Measurements from ENCODE around the gene NBEA.

- no peak for TF ChIP-seq POLR2AphosphoS5 (IDR thresholded peaks at IDR 0.05; ENCODE audit: low read depth)
- TF ChIP-seq, protein P1, sequence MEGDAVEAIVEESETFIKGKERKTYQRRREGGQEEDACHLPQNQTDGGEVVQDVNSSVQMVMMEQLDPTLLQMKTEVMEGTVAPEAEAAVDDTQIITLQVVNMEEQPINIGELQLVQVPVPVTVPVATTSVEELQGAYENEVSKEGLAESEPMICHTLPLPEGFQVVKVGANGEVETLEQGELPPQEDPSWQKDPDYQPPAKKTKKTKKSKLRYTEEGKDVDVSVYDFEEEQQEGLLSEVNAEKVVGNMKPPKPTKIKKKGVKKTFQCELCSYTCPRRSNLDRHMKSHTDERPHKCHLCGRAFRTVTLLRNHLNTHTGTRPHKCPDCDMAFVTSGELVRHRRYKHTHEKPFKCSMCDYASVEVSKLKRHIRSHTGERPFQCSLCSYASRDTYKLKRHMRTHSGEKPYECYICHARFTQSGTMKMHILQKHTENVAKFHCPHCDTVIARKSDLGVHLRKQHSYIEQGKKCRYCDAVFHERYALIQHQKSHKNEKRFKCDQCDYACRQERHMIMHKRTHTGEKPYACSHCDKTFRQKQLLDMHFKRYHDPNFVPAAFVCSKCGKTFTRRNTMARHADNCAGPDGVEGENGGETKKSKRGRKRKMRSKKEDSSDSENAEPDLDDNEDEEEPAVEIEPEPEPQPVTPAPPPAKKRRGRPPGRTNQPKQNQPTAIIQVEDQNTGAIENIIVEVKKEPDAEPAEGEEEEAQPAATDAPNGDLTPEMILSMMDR (IDR thresholded peaks at IDR 0.05; ENCODE audit: insufficient read depth, low read length), result no peak
- TF ChIP-seq REST (IDR thresholded peaks at IDR 0.05; ENCODE audit: insufficient replicate concordance, low read depth), result no peak
Measured at GRCh38 chr13:35702316-35702715, 760.2 kb downstream of the NBEA start.
